Activated CD8-positive, alpha-beta T cell treated with anti-CD3 and anti-CD28 coated beads, Interleukin-2, amount 10 ng/mL, durations not matched to agents 7 days and 5 days (primary cell): ENCODE measurements around the gene RAET1G. TPM values are rescaled to one million over a fixed set of nuclear protein-coding genes. Genes with fewer than 3 reads are reported as not detected.
"Not testable (repeated sequence)": the region's sequence is repeated elsewhere in the genome, so short reads cannot be mapped to it uniquely, and the experiment has no call there.

Experiments used
- ATAC-seq: fragments of 150-1000 bp; cut with Tn5 transposase; one replicate; pipeline ENCODE4 v1.10.0; 2021; ENCODE audit warnings: moderate library complexity
- CTCF ChIA-PET: fragments of 350-600 bp; sonication (Branson Sonifier 250); formaldehyde crosslinking; loops from one replicate; lab custom pipeline; 2021; ENCODE audit warnings: antibody characterized with exemption; lab: Charles Lee
- POLR2A ChIA-PET: fragments of 350-600 bp; sonication (Branson Sonifier 250); formaldehyde crosslinking; loops from one replicate; lab custom pipeline; 2021; ENCODE audit warnings: antibody characterized with exemption; lab: Charles Lee
- DNase-seq: peaks from one replicate; pipeline ENCODE4 v3.0.0-alpha.2; 2020
- H3K27ac Mint-ChIP-seq: one replicate; pipeline ENCODE4 v1.8.0; 2021; ENCODE audit warnings: mild to moderate bottlenecking, mixed read lengths
- H3K27me3 Mint-ChIP-seq: one replicate; pipeline ENCODE4 v1.8.0; 2021; ENCODE audit warnings: low read depth, mixed read lengths
- H3K36me3 Mint-ChIP-seq: one replicate; pipeline ENCODE4 v1.8.0; 2021; ENCODE audit warnings: low read depth, mixed read lengths
- H3K4me1 Mint-ChIP-seq: one replicate; pipeline ENCODE4 v1.8.0; 2021; ENCODE audit warnings: low read depth, mixed read lengths
- H3K4me3 Mint-ChIP-seq: one replicate; pipeline ENCODE4 v1.8.0; 2021; ENCODE audit warnings: mild to moderate bottlenecking, mixed read lengths
- H3K9me3 Mint-ChIP-seq: one replicate; pipeline ENCODE4 v1.8.0; 2022; ENCODE audit warnings: mixed read lengths; ENCODE audit not compliant: insufficient read depth
- total RNA-seq, 2 experiments: library from RNA; stranded (reverse); gene quantifications; one replicate each; pipeline ENCODE4 v1.2.3, GENCODE V29; 2021

The RAET1G gene
- total RNA-seq, 2 experiments from 2014 or later, result not detected

DNA sequence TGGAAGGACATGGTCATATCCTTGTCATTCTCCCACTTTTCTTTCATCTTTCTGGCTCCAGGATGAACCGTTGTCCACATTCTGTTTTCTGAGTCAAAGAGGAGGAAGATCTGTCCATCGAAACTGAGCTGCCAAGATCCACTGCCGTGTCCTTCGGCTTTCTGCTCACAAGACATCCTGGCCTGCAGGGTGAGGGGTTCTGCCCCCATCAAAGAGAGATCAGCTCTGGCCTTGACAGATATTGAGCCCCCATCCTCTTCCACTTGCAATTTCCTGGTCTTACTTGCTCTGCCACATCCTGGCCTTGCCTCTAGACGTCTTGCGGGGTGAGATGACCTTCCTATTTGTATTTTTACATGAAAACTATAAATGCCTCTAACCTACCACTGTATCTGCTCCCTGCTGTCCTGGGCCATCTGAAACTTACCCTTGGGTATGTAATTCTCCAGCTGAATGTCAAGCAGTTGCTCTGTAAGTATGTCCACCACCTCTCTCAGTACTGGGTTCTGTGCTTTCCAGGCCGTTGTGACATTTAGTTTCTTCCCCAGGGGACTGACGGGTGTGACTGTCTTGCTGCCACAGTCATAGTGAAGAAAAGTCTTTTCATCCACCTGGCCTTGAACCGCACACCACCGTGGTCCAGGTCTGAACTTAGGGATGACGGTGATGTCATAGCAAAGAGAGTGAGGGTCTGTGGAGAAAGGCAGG is 3.6 kb downstream of the RAET1G start:
- H3K9me3 Mint-ChIP-seq, H3K27ac Mint-ChIP-seq, ATAC-seq, H3K36me3 Mint-ChIP-seq, H3K4me3 Mint-ChIP-seq, DNase-seq, POLR2A ChIA-PET: not testable (repeated sequence)
- Mint-ChIP-seq H3K27me3 (peaks cover 46% of the 10 kb centered on the region), H3K4me1 (peaks cover 18% of the 10 kb centered on the region)
- CTCF ChIA-PET, result interaction anchor here (0.6 kb wide), 1 partner anchor 989 kb away, joined by 3 read pairs; no protein-coding TSS in a partner anchor

DNA sequence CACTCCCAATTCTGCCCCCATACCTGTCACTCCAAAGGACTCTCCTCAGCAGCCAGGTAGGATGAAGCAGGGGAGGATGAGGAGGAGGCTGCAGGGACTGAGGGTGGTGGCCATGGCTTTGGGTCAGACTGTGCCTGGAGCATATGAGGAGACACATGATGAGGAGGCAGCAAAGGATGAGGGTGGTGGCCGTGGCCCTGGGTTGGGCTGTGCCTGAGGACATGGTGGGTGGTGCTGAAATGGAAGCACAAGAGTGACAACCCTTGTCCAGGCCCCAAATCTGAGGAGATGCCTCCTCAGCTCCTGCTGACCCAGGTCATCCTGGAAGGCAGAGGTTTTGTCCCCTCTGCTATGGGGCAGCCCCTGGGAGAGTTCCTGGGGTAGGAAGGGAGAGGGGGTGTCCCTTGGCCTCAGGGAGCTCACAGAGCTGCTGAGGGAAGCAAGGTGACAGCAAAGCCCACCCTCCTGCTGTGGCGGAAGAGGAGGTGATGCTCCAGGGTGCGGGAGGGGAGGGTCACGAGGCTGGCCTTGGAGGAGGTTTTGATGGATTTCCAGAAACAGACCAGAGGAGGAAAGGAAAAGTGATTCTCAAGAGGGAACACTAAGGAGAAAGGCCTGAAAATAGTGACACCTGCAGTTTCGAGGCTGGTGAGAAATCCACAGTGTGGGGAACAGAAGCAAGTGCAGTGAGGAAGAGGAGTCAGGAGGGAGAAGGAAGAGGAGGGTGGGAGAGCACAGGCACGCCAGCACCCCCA is 4.6 kb downstream of the RAET1G start:
- POLR2A ChIA-PET, result no interaction called here

DNA sequence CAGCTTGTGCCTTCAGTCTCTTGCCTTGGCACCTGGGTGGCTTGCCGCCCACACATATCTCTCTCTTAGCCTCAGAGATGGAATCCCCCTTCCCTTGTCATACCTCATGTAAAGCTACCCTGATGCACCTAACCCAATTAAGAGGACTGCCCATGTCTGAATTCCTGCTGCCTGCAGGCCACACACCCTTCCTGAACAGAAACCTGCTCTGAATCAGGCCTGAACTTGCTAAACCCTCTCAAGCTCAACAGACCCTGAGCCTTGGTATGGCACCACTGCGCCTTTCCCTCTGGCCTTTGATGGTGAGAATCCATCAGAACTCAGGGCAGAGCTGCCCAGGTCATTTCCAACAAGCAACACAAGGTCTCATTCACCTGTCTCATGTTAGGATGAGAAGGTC is 5.2 kb downstream of the RAET1G start:
- Mint-ChIP-seq H3K9me3 (no peaks in the 10 kb centered on the region), H3K4me3 (no peak overlapping the region), H3K27me3 (peaks cover 37% of the 10 kb centered on the region), H3K4me1 (peaks cover 4% of the 10 kb centered on the region), H3K27ac (no peak overlapping the region), H3K36me3 (no peaks in the 10 kb centered on the region)
- no peak for ATAC-seq
- no peak for DNase-seq
- POLR2A ChIA-PET, result no interaction called here
- CTCF ChIA-PET, result interaction anchor here (1.2 kb wide), 1 partner anchor 12 kb away, joined by 3 read pairs; no protein-coding TSS in a partner anchor

More for the DNA sequence above, 4.6 kb downstream of the RAET1G start:
- CTCF ChIA-PET, result interaction anchor here (1.2 kb wide), 1 partner anchor 13 kb away, joined by 3 read pairs; no protein-coding TSS in a partner anchor
- DNase-seq (no peak), ATAC-seq (no peak)
- H3K27me3 Mint-ChIP-seq, result peaks cover 41% of the 10 kb centered on the region
- H3K9me3 Mint-ChIP-seq, result no peaks in the 10 kb centered on the region
- no peak overlapping the region for H3K27ac Mint-ChIP-seq
- H3K36me3 Mint-ChIP-seq, result no peaks in the 10 kb centered on the region
- H3K4me3 Mint-ChIP-seq, result no peak overlapping the region
- peaks cover 10% of the 10 kb centered on the region for H3K4me1 Mint-ChIP-seq

DNA sequence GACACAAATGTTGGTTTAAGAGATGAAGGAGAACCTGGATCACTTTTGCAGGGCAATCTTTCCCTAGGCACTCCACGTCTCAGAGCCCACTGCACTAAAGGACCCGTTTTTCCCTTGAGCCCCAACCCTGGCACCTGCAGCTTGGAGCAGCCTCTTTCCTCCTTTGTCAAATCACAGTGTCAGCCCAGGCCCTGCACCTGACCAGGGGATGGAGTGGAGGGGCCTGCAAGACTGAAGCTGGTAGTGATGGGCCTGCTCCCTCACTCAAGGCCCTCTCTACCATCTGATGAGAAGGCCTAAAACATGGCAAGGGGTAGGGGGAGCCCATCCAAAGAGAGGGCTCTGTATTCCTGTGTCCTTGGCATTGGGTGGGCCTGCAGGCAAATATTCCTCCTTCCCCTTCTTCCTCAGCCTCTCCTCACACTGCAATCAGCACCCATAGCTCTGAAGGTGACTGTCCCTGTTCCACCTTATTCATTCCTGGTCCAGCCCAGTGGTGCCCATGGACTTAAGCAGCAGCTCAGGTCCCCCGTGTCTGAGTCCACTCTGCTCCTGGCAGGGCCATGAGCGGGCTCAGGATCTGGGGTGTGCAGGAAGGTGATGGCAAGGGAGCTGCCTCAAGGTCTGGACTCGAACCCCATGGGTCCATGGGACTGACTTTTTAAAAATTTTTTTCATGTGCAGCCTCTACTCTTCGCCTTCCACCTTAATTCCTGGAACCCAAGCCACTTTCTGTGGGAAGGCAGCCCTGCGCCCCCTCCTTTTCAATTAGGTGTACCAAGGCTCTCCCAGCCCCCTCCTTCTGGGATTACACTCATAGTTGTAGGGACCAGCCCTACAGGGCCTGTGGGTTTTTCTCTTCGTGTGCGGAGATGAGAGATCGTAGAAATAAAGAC is 6.7 kb downstream of the RAET1G start:
- no peak for DNase-seq

DNA sequence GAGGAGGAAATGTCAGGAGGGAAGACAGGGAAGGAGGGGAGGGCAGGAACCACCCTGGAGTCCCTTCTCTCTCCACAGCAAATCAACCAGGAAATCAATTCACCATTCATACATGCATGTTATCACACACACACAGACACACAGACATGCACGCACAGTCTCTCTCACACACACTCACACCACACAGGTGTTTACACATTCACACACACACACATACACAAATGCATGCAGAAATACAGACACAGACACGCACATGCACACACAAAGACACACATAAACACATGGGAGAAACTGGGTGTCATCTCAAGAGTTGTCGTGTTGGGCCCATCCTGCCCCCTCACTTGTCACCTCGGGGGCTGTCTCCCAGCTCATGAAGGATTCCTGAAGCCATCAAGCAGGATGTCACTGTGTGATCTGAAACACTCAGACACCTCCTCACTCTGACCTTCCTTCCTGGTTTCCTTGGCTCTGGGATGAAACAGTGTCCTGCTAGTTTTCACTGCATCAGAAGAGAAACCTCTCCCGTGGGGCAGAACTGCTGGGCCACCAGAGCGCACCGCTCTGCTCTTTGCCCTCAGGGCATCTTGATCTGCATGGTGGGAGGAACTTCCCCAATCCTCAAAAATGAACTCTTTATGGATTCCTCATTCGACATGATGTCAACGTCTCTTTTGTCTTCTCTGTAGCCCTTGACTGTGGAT is 9.2 kb downstream of the RAET1G start:
- no peak overlapping the region for H3K27ac Mint-ChIP-seq
- H3K9me3 Mint-ChIP-seq, result peaks cover 2% of the 10 kb centered on the region
- H3K27me3 Mint-ChIP-seq, result peaks cover 17% of the 10 kb centered on the region
- POLR2A ChIA-PET, result no interaction called here
- no peak overlapping the region for H3K4me3 Mint-ChIP-seq
- H3K4me1 Mint-ChIP-seq, result no peaks in the 10 kb centered on the region
- no peaks in the 10 kb centered on the region for H3K36me3 Mint-ChIP-seq
- CTCF ChIA-PET, result interaction anchor here (0.9 kb wide), 1 partner anchor 11 kb away, joined by 4 read pairs; no protein-coding TSS in a partner anchor
- no peak for DNase-seq
- no peak for ATAC-seq

More for the DNA sequence above, 6.7 kb downstream of the RAET1G start:
- Mint-ChIP-seq H3K4me1 (no peaks in the 10 kb centered on the region), H3K9me3 (no peaks in the 10 kb centered on the region), H3K27me3 (peaks cover 27% of the 10 kb centered on the region), H3K27ac (no peak overlapping the region), H3K4me3 (no peak overlapping the region), H3K36me3 (no peaks in the 10 kb centered on the region)
- ATAC-seq, result no peak
- ChIA-PET CTCF (interaction anchor here (1.2 kb wide), 1 partner anchor 68 kb away, joined by 3 read pairs; no protein-coding TSS in a partner anchor), POLR2A (no interaction called here)

DNA sequence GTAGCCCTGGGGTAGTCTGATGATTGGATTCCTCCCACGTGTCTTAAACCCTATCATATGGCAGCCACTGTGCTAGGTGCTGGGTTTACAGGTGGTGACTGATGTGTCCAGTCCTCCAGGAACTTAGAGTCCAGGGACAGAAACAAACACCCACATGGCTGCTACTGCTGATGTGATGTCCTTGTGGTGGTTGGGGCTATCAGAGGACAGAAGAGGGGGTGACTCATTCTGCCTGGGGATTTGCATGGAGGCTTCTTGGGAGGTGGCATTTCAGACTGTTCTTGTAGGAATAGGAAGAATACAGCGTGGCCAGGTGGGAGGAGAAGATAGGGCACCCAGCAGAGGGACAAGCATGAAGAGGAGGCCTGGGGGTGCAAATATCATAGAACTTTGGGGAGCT is 9.8 kb downstream of the RAET1G start:
- ChIA-PET POLR2A (no interaction called here), CTCF (no interaction called here)
- Mint-ChIP-seq H3K27ac (no peak overlapping the region), H3K27me3 (peaks cover 15% of the 10 kb centered on the region), H3K4me3 (no peak overlapping the region), H3K36me3 (no peaks in the 10 kb centered on the region), H3K9me3 (peaks cover 4% of the 10 kb centered on the region), H3K4me1 (no peaks in the 10 kb centered on the region)
- no peak for ATAC-seq
- DNase-seq, result no peak

DNA sequence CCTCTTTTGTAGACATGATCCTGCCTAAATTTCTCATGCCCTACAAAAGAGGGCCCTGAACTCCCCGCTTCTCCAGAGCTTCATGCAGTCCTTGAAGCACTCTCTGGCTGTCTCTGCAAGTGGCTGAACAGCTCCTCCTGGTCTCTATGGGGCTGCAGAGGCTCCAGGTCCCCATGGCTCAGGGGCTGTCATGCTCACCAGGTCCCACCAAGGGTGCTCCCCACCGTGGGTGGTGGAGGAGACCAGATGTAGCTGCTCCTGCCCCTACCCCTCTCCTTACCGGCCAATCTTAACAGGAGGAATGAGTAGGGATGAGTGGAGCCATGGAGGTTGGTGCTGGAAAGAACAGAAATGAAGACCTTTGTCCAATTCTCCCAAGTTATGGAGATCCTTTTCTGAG is 10.2 kb downstream of the RAET1G start:
- H3K36me3 Mint-ChIP-seq, DNase-seq, ATAC-seq, H3K4me1 Mint-ChIP-seq, H3K9me3 Mint-ChIP-seq, H3K27ac Mint-ChIP-seq, POLR2A ChIA-PET, CTCF ChIA-PET, H3K4me3 Mint-ChIP-seq: not testable (repeated sequence)
- H3K27me3 Mint-ChIP-seq, result peaks cover 16% of the 10 kb centered on the region

DNA sequence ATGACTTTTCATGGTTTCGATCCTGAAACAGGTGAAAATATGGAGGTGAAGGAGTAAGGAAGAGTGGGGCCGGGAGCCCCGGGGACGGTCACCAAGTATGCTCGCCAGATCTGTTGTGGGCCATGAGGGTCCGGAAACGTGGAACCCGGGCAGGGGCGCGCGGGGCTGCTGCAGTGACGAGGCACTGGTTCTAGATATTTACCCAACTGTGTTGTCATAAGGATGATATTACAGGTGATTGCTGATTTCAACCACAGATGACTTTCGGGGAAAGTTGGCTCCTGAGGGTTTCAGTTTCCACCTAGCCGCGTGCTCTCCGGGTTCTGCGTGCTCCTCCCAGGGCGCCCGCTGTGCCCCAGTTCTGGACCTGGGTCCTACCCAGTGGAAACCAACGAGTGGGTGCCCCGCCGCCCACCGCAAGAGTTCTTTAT is 12.2 kb downstream of the RAET1G start:
- H3K4me1 Mint-ChIP-seq, result no peaks in the 10 kb centered on the region
- H3K27me3 Mint-ChIP-seq, result peaks cover 16% of the 10 kb centered on the region
- ChIA-PET POLR2A (no interaction called here), CTCF (no interaction called here)
- no peak overlapping the region for H3K27ac Mint-ChIP-seq
- H3K36me3 Mint-ChIP-seq, result no peaks in the 10 kb centered on the region
- no peak for ATAC-seq
- peaks cover 4% of the 10 kb centered on the region for H3K9me3 Mint-ChIP-seq
- H3K4me3 Mint-ChIP-seq, result no peak overlapping the region
- DNase-seq, result no peak

DNA sequence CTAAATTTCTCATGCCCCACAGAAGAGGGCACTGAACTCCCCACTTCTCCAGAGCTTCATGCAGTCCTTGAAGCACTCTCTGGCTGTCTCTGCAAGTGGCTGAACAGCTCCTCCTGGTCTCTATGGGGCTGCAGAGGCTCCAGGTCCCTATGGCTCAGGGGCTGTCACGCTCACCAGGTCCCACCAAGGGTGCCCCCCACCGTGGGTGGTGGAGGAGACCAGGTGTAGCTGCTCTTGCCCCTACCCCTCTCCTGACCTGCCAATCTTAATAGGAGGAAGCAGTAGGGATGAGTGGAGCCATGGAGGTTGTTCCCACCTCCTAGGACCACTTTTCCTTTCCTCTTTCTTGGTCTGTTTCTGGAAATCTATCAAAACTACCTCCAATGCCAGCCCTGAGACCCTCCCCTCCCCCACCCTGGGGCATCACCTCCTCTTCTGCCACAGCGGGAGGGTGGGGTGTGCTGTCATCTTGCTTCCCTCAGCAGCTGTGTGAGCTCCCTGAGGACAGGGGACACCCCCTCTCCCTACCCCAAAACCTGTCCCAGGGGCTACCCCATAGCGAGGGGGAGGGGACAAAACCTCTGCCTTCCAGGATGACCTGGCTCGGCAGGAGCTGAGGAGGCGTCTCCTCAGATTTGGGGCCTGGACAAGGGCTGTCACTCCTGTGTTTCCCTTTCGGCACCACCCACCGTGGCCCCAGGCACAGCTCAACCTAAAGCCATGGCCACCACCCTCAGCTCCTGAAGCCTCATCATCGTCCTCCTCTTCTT is 13.0 kb downstream of the RAET1G start:
- no peak overlapping the region for H3K27ac Mint-ChIP-seq
- no peaks in the 10 kb centered on the region for H3K36me3 Mint-ChIP-seq
- ATAC-seq (no peak), DNase-seq (no peak)
- H3K27me3 Mint-ChIP-seq, result peaks cover 16% of the 10 kb centered on the region
- peaks cover 4% of the 10 kb centered on the region for H3K9me3 Mint-ChIP-seq
- H3K4me1 Mint-ChIP-seq, result no peaks in the 10 kb centered on the region
- POLR2A ChIA-PET, result no interaction called here
- CTCF ChIA-PET, result no interaction called here
- H3K4me3 Mint-ChIP-seq, result no peak overlapping the region

DNA sequence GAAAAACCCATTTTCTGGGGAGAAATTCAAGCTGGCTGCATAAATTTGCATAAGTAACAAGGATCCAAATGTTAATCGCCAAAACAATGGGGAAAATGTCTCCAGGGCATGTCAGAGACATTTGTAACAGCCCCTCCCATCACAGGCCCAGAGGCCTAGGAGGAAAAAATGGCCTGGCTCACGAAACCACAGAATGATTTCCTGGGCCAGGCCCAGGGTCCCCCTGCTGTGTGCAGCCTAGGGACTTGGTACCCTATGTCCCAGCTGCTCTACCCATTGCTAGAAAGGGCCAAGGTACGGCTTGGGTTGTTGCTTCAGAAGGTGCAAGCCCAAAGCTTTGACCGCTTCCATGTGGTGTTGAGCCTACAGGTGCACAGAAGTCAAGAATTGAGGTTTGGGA is 14.4 kb downstream of the RAET1G start:
- H3K9me3 Mint-ChIP-seq, H3K4me1 Mint-ChIP-seq, POLR2A ChIA-PET, ATAC-seq, H3K36me3 Mint-ChIP-seq, H3K4me3 Mint-ChIP-seq, CTCF ChIA-PET, H3K27ac Mint-ChIP-seq, DNase-seq: not testable (repeated sequence)
- H3K27me3 Mint-ChIP-seq, result peaks cover 12% of the 10 kb centered on the region
